GM18517 (cell line): Measurements from ENCODE around the gene CUX1.

Source experiments
- ATAC-seq: cut with Tn5 transposase; IDR thresholded peaks from one replicate; pipeline ENCODE4 v1.9.1; 2021; ENCODE audit warnings: mild to moderate bottlenecking, moderate library complexity; ENCODE audit not compliant: unreplicated experiment

CUX1 gene

DNA sequence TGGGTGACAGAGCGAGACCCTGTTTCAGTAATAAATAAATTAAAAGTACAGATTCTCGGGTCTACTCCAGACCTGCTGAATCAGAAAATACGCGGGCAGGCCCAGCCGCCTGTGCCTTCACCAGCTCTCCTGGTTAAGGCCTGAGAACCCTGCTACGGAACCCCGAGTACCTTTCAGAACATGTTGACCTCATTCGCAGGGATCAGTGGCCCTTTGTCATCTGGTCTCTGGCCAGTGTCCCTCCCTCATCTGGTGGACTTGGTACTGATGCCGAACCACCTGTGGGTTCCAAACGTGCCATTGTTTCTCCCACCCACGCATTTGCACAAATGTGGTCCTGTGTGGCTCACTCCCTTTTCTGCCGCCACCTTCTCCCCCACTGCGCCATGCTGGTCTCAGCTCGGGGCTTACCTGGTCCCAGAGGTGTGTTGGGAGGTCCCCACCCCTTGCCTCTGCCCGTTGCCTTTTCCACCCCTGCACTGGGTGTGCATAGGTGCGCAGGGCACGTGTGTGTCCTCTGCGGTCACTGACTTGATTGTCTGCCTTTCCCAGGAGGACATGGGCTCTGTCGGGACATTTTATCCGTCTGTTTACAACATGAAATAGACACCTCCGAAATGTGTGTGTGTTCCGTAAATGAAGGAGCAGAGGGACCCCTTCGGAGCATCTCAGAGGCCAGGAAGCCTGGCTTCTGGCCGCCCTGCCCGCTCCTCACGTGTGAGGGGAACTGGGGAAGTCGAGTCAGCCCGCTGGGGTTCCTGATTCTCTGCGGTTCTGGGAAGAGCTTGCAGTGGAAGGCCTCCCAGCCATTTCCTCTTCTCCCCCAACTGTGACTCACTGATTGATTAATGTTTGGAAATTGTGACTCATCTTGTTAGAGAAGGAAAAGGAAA lies 135.2 kb downstream of the CUX1 start:
- ATAC-seq: no peak

DNA sequence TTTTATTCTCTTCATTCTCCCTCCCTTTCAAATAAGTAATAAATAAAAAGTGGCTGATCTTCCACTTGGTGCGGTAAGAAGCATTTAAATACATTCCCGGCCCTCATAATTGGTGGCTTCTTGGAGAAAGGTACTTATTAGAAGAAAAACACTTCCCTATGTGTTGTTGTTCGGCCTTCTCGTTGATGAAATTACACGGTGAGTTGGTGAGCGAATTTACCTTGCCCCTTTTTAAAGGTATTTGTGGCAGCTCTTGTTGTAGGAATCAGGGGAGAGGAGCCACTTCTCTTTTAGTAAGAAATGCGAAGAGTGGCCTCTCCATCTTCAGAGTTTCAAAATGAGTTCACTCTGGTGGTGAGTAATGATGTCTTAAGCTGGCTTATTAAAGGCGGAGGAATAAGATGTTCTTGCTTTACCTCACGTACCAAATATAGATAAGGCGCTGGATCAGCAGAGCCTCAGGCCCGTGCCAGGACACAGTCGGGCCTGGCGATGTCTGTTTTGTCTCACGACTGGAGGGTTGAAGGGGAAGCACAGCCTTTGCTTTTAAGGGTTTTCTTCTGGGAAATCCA lies 135.9 kb downstream of the CUX1 start:
- ATAC-seq: no peak

DNA sequence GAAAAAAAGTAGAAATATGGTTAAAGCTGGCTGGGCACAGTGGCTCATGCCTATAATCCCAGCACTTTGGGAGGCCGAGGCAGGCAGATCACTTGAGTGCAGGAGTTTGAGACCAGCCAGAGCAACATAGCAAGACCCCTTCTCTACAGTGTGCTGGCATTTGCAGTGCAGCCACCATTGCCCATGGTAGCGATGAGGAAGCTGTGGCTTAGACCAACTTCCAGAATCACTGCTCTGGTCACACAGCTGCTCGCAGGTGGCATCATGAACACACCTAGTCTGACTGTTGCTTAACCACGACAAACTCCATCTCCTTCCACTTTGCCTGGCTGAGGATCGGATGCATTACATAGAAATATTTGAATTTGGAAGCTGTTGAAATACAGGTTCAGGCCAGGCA lies 137.1 kb downstream of the CUX1 start:
- no peak for ATAC-seq

DNA sequence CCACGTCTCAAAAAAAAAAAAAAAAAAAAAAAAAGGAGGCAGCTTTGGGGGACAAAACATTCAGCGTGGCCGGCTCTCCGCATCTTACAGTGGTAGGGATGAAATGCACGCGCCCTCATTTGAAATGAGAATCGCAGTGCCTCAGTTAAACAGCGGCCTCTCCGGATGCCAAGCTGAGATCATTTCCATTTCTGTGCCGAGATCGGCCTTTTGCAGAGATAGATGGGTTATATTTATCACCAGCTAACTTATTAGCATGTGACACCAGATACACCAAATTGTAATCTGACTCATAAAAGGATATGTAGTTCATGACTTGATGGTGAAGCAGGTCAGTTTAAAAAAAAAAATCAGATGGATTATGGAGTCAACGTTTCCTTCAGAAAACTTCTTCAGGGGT lies 138.7 kb downstream of the CUX1 start:
- no peak for ATAC-seq

DNA sequence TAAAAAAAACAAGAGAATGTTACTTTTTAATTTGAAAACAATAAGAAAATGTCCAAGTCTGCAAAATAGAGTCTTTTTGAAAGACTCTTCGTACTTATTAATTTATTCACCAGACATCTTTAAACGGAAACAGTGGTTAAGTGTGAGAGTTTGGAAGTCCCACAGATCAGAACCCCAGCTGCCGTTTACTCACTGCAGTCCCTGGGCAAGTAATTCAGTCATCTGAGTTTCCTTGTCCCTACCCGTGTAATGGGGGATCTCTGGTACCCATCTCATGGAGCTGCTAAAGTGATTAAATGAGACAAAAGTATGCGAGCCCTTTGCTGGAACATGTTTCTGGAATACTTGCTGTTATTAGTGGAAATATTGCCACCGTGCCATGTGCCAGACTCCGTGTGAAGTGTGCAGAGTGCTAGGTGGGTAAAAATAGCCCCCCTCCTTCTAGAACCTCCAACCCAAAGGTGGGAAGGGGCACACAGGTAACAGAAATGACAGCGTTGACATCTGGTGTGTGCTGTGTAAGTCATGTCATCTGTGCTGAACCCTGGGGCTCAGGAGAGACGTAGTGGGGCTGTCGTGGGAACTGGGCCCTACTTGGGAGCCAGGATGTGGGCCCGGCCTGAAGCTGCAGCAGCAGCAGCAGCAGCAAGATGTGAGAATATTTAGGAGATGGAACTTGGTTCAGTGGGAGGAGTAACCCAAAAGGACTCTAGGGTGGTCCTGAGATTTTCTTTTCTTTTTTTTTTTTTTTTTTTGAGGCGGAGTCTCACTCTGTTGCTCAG lies 140.5 kb downstream of the CUX1 start:
- no peak for ATAC-seq

DNA sequence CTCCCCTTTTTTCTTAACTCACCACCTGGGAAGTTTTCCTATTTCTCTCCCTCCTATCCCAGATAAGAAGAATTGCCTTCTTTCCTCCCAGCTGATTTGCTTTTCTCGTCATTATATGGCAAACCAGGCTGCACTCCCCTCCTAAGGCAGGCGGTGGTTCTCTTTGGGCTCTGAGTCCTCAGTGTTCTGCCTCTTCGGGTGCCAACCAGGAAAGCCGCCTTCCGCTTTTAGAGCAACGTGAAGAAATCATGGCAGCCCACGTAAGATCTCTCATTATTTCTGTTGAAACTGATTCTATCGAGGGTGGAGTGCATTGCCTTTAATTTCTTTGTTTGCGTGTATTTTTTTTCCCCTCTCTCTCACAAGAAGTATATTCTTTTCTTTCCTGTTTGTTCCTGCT lies 141.9 kb downstream of the CUX1 start:
- no peak for ATAC-seq

DNA sequence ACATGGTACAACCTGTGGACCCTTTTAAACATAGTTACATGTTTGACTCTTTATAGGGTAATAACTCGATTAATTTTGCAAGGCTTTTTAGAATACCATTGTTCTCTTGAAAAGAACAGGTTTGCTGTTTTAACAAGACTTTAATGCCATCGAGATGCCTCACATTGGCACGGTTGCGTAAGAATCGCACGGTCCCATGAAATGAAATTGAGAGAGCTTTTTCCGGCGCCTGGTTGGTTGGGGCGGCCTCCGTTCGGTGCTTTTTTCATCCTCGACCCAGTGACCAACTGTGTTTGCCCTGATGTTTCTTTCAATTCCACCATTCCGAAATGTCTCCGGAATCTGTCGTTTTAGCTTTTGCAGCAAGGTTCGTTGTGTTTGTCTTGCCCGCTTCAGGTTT lies 142.4 kb downstream of the CUX1 start:
- no peak for ATAC-seq

DNA sequence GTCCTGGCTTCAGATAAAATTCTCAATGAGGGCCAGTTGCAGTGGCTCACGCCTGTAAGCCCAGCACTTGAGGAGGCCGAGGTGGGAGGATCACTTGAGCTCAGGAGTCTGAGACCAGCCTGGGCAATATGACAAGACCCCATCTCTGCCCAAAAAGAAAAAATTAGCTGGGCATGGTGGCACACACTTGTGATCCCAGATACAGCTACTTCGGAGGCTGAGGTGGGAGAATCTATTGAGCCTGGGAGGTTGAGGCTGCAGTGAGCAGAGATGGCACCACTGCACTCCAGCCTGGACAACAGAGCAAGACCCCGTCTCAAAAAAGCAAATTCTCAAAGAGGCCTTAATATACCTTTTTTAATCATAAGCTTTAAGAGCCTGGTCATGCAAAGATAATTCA lies 142.9 kb downstream of the CUX1 start:
- ATAC-seq: no peak

DNA sequence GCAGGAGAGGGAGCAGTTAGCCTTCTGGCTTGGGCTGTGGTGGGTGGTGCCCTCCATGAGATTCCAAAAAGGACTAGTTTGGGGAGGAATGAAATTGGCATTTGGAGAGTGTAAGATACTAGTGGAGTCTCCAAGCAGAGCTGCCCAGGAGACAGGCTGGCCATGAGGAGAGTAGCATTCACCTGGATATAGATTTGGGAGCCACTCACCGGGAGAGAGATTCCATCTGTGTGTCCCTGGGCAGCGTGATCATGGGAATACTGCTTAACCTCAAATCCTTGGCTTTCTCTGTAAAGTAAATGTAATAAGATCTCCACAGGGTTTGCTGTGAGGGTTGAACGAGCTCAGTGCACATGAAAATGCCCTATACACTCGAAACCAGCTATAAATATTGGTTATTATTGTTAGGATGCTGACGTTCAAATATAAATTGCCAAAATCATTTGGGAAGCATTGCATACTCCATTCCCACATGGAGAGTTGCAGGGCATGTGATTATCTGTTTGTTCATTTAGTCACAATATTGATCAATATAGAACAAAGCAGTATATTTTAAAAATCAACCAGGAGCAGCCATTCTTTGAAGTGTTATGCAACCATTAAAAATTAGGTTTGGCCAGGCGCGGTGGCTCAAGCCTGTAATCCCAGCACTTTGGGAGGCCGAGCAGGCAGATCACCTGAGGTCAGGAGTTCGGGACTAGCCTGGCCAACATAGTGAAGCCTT lies 143.7 kb downstream of the CUX1 start:
- ATAC-seq: no peak

DNA sequence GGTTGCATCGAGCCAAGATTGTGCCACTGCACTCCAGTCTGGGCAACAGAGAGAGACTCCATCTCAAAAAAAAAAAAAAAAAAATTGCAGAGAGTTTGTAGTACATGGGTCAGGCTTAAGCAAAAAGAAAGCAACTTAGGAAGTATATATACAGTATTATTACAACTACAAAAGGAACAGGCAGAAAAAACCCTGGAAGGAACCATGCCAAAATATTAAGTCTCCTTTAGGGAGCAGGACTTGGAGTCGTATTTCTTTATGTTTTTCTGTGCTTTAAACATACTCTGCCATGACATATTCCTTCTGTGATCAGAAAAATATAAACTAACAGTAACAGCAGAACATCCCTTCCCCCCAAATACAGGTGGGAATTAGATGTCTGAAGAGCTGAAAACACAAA lies 144.4 kb downstream of the CUX1 start:
- ATAC-seq: no peak

DNA sequence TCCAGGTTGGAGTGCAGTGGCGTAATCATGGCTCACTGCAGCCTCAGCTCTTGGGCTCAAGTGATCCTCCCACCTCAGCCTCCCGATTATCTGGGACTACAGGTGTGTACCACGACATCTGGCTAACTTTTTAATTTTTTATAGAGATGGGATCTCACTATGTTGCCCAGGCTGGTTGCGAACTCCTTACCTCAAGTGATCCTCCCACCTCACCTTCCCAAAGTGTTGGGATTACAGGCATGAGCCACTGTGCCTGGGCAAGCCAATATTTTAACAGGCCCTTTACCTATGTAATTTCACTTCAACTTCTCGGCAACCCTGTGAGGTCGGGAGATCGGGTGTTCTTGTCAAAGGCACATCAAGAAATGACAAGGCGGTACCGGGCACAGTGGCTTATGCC lies 146.3 kb downstream of the CUX1 start:
- no peak for ATAC-seq

DNA sequence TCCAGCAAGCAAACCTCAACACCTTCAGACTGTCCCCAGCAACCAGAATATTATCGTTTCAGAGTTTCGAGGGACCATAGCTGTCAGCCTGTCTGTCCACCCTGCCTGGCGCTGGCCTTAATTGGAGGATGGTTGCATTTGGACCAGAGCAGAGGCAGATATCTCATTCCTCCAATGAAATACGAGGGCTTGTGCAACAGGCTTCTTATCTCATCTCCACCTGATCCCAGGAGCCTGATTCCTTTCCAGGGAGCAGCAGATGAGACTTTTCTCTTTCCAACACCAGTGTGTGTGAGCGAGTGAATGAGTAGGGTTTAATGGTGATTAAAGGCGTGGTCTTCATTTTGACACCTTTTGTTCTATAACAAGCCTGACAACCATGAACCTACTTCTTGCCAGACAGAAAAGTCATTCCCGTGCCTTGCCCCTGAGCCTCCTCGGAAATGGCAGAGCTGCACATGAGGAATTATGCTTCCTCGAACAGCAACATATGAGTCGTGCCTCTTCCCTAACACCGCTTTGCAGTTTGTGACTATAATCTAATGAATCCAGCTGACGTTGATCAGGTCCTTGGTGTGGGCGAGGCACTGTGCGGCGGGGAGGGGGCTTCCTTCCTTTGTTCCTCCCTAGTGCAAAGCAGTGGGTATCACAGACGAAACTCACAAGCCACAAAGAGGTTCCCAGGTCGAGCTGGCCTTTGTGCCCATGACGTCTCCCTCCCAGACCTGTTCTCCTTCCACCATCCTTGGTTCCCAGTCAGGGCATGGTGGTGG lies 147.4 kb downstream of the CUX1 start:
- ATAC-seq: no peak

DNA sequence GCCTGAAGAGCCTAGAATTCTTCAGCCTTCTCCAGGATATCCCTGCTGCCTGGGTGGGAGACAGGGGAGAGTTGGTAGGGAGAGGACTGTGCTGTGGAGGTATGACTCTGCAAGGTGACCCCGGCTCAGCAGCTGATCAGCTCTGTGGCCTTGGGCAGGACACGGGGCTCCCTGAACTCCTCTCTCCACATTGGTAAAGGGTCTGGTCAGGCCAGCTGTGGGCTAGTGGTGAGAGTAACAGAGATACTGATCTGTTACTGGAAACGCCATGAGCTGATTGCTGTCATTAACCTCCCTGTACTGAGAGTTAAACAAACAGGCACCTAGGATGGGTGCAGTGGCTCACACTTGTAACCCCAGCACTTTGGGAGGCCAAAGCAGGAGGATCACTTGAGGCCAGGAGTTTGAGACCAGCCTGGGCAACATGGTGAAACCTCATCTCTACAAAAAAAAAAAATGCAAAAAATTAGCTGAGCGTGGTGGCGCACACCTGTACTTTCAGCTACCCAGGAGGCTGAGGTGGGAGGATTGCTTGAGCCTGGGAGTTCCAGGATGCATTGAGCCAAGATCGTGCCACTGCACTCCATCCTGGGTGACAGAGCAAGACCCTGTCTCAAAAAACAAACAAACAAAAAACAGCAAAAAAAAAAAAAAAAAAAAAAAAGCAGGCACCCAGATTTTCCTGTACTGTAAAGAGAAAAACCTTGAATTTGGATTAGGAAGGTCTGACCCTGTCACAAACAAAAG lies 151.5 kb downstream of the CUX1 start:
- ATAC-seq: no peak

DNA sequence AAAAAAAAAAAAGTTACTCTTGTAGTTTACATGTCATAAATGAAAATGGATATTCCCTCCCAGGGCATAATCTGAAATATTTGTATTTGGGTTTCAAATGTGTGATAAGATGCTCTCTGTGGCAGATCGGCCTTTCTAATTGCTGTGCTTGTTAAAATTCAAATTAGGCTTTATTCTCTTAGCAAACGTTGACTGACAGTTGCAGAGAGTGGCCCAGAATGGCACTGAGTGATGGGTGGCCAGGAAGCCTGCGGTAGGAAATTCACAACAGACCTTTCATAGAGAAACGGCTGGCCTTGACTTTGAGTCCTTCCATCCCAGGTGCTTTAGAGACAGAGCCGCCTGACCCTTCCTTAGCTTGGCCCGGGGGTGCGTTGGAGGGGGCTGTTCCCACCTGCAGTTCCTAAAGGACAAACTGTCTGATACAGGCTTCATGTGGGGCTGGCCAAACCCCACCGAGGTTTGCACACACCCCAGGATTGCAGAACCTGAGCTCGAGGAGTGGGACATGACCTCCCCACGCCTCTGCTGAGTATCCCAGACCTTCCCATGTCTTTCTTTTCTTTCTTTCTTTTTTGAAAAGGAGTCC lies 152.7 kb downstream of the CUX1 start:
- ATAC-seq: no peak

DNA sequence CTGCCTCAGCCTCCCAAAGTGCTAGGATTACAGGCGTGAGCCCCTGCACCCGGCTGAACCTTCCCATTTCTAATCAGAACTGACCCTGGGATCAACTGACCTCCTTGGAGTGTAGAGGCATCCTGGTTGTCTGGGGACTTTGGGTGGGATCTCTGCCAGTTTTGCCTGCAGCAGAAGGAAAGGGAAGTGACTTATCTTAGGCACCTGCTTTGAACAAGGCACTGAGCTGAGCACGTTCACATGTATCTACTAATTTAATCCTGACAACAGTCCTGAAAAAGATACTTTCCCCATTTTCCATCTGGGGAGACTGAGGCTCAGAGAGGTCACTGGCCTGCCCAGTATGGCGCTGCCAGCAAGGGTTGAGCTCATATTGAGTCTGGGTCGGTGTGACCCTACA lies 153.4 kb downstream of the CUX1 start:
- ATAC-seq: no peak

DNA sequence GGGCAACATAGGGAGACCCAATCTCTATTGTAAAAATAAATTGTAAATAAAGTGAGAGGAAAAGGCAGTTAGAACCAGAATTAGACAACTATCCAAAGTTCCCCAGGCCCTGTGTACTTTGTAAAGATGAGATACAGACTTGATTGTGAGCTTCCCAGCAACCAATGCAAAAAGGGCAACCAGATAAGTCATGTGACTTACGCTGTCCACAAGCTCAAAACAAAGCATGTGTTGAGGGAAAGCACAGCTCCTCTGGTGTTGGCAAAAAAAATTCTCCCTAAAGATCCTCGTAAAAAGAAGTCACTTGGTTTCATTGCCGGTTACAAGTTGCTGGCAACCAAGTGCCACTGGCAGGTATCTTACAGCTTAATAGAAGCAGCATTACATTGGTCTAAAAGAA lies 154.0 kb downstream of the CUX1 start:
- ATAC-seq: no peak

DNA sequence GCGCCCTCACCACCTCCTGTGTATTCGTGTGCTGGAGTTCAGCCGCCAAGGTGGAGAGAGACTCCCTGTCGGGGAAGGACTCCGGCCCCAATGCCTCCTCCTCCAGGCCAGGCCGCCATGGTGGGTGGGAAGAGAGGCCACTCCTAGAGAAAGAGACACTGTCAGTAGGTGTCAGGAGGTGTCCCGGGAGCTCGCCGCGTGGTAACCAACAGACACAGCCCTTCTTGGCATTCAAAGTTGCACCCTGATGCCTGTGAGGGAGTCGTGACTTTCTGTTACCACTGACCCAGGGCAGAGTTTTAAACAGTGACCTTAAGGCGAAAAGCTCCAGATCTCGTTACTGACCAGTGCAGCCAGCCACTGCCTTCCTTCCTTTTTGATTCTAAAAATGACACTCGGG lies 155.2 kb downstream of the CUX1 start:
- ATAC-seq: no peak

DNA sequence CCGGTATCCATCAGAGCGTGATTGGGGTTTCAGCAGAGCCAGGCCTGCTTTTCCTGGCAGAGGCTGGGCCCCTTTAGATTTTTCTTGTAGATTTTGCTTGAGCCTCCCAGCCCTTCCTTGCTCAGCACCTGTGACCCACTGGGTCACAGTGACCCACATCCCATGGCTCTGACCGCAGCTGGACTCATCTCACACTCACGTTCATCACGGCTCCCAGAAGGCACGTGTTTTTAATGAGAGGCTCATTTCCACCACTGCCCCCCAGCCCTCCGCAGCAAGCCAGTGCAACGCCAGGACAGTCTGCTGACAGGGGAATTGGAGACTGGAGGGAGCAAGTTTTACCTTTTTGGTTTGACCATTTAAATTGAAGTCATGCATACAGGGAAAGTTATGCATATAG lies 155.7 kb downstream of the CUX1 start:
- no peak for ATAC-seq

DNA sequence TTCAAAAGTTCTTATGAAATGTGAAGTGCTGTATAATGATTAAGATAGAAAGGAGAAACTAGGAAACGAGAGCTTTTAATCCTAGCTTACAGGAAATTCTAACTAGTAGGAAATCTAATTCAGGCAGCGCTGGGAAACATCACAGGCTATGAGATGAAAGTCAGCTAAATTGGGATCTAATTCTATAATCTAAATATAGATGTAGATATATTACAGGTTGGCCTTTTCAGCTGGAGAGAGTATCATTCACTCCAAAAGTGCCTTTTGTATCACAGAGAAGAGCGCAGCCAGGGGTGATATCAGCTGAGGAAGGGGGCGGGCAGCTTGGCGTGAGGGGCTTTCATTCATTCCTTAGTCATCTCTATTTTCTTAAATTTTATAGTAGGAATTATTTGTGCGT lies 157.0 kb downstream of the CUX1 start:
- no peak for ATAC-seq
